Prostate gland (tissue), 2 donors: Measurements from ENCODE around the gene CEBPG.

ENCODE experiments used
- CTCF ChIP-seq, 4 experiments: fragments of 200-600 bp in 2 of 4; fragments of 450-650 bp in 2 of 4; sonication (generic) in 2 of 4; IDR thresholded peaks; 1 replicate in 3 of 4; 2 replicates in 1 of 4; pipeline ENCODE4 v1.5.1; 2016 to 2019; ENCODE audit warnings: antibody characterized with exemption in 4 of 4, mild to moderate bottlenecking in 2 of 4, moderate library complexity in 2 of 4
- POLR2AphosphoS5 ChIP-seq: sonication (generic); formaldehyde crosslinking; IDR thresholded peaks from one replicate; pipeline ENCODE4 v1.6.1; 2017; ENCODE audit warnings: antibody characterized with exemption

GRCh38 chr19:33385956-33386355 is 12.4 kb downstream of the CEBPG start:
- TF ChIP-seq CTCF (IDR thresholded peaks at IDR 0.05) (no peak), POLR2AphosphoS5 (no peak)
